ENCODE measurements around the gene TAP2. TPM values are rescaled to one million over a fixed set of nuclear protein-coding genes. Genes with fewer than 3 reads are reported as not detected.

TAP2 gene
- polyA plus RNA-seq (2013, experiment 1 of 2): 5.4 TPM
- 6.5 TPM for polyA plus RNA-seq (2013, experiment 2 of 2)

DNA sequence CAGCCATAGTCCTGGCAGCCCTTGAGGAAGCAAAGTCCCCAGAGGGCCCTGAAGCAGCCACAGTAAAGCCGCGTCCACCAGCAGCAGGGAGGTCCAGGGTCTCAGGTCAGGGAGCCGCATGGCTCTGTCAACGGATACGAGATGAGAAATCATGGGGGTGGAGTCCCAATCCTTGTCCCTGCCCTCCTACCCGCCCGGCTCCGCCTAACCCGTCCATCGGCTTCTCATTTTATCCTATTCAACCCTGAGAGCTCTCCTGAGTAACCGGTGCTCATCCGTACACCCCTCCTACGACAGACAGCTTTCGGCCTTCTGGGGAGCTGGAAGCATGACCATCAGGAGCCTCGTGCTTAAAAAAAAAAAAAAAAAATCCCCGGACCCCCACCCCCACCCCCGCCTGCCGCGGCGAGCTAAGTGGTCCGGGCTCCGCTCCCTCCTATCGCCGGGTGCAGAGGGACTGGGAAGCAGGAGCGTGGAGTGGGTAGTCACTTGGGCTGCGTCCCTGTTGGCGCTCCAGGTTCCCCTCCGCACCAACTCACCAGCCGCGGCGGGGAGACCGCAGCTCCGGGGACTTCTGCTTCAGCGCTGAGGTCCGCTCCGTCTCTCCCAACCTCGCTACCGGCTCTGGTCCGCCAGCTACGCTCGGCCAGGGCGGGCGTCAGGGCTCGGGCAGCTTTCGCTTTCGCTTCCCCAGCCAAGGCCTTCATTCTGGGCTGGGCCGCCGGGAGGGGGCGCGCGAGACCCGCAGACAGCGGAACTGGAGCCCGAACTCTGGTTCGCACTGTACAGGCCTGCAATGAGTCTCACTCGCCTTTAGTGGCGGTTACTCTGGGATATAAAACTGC lies at the start of gene TAP2:
TSS of gene TAP2 (minus strand) at position 626 of the 845 bp plus-strand sequence. CDS start at position 120, 506 bp downstream.
- H3K9ac ChIP-seq (ENCODE audit: low read length): peak within 1 kb of the TSS; percentile 77
- H4K5ac ChIP-seq (ENCODE audit: low read length): no peak within 1 kb of the TSS
- H3K56ac ChIP-seq (ENCODE audit: low read length): peak within 1 kb of the TSS; percentile 94
- peak within 1 kb of the TSS; percentile 65 for H3K4me3 ChIP-seq (ENCODE audit: low read length)
- no peaks in the 10 kb centered on the region for H3K79me2 ChIP-seq (ENCODE audit: control insufficient read depth, insufficient read depth, low read length)
- no peaks in the 10 kb centered on the region for H3K4me1 ChIP-seq (ENCODE audit: control insufficient read depth, low read depth, low read length)
- peak within 1 kb of the TSS; percentile 74 for H3K4ac ChIP-seq (ENCODE audit: low read depth, low read length)
- H2AK5ac ChIP-seq (ENCODE audit: low read length): no peak within 1 kb of the TSS
- peak; percentile 92 for DNase-seq
- H3K27me3 ChIP-seq (ENCODE audit: insufficient read depth, low read length, poor library complexity): peaks cover 2% of the 10 kb centered on the region
- H3K36me3 ChIP-seq (ENCODE audit: control insufficient read depth, insufficient read depth, low read length): no peaks in the 10 kb centered on the region
- no peak within 1 kb of the TSS for H3K27ac ChIP-seq (ENCODE audit: low read depth, low read length)
- no CpG with 5 or more reads among the region's 57 CpGs for WGBS (ENCODE audit: extremely low coverage, insufficient coverage, low lambda C conversion rate)
- H3K79me1 ChIP-seq (ENCODE audit: low read length): no peaks in the 10 kb centered on the region
- no peak within 1 kb of the TSS for H2BK5ac ChIP-seq (ENCODE audit: low read length)
- H2BK120ac ChIP-seq (ENCODE audit: low read depth, low read length): no peak within 1 kb of the TSS
- no peak within 1 kb of the TSS for H3K18ac ChIP-seq (ENCODE audit: low read length)
- no peak within 1 kb of the TSS for H4K8ac ChIP-seq (ENCODE audit: low read depth, low read length)
- peak within 1 kb of the TSS; percentile 58 for H3K4me2 ChIP-seq (ENCODE audit: low read length)
- peak within 1 kb of the TSS; percentile 18 for H3K23ac ChIP-seq (ENCODE audit: low read length)
- no peak within 1 kb of the TSS for H2BK15ac ChIP-seq (replicated peaks; ENCODE audit: low read depth)

DNA sequence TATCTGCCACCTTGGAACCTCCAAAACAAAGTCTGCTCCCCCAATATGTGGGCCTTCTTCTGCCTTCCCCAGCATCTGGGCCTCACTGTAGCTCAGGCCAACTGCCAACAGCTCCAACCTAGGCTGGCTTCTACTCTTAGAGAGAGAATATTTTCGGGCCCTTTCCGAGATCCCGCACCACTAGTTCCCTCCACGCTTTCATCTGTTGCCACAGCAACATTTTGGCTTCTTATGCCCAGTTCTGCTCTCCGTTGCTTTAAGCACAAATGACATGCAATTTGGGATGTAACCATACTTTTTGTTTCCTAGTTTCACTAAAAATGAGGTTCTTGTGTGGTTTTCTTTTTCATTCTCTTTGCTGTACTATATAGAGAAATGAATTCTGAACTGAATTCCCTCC lies 49.1 kb upstream of the TAP2 start:
- no peak overlapping the region for H2AK5ac ChIP-seq (ENCODE audit: low read length)
- H3K4ac ChIP-seq (ENCODE audit: low read depth, low read length): no peak overlapping the region
- no peaks in the 10 kb centered on the region for H3K36me3 ChIP-seq (ENCODE audit: control insufficient read depth, insufficient read depth, low read length)
- no CpG with 5 or more reads among the region's 5 CpGs for WGBS (ENCODE audit: extremely low coverage, insufficient coverage, low lambda C conversion rate)
- H3K23ac ChIP-seq (ENCODE audit: low read length): no peak overlapping the region
- H4K8ac ChIP-seq (ENCODE audit: low read depth, low read length): no peak overlapping the region
- no peaks in the 10 kb centered on the region for H3K4me1 ChIP-seq (ENCODE audit: control insufficient read depth, low read depth, low read length)
- no peak overlapping the region for H3K27ac ChIP-seq (ENCODE audit: low read depth, low read length)
- no peak overlapping the region for H4K5ac ChIP-seq (ENCODE audit: low read length)
- no peak overlapping the region for H3K4me2 ChIP-seq (ENCODE audit: low read length)
- no peak overlapping the region for H2BK15ac ChIP-seq (replicated peaks; ENCODE audit: low read depth)
- H3K27me3 ChIP-seq (ENCODE audit: insufficient read depth, low read length, poor library complexity): no peaks in the 10 kb centered on the region
- no peak for DNase-seq
- H3K9ac ChIP-seq (ENCODE audit: low read length): no peak overlapping the region
- H3K4me3 ChIP-seq (ENCODE audit: low read length): no peak overlapping the region
- no peaks in the 10 kb centered on the region for H3K79me1 ChIP-seq (ENCODE audit: low read length)
- H3K56ac ChIP-seq (ENCODE audit: low read length): no peak overlapping the region
- no peak overlapping the region for H2BK5ac ChIP-seq (ENCODE audit: low read length)
- H2BK120ac ChIP-seq (ENCODE audit: low read depth, low read length): no peak overlapping the region
- H3K79me2 ChIP-seq (ENCODE audit: control insufficient read depth, insufficient read depth, low read length): no peaks in the 10 kb centered on the region
- H3K18ac ChIP-seq (ENCODE audit: low read length): no peak overlapping the region

DNA sequence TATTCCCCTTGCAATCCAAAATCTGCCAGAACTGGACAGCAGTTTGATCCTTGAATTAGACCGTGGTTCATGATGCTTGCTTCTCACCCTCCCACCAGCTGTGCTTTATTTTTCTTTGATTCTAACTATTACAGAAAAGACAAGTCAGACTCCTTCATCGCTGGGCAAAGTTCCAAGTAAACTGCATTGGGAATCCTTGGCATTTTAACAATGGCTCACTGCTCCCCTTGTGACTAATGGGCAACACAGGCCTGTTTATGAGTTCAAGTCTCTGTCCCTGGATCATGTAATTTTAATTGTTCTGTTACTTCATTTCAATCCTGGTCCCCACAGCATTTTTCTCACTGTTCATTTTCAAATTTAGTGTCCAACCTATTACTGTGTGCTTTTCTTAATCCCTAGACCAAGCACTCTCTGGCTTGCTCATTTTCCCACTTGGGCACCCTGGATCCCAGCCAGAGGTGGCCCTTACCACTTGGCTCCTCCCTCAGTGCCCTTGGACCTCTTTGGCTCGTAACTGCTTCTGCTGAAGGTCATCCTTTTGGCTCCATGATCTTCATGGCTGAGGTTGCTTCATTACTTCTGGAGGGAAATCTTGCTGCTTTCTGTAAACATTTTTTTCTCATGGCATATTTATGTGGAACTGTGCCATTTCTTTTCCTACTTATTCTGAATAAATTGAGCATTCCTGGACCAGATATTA lies 48.3 kb upstream of the TAP2 start:
- no peaks in the 10 kb centered on the region for H3K36me3 ChIP-seq (ENCODE audit: control insufficient read depth, insufficient read depth, low read length)
- H3K4me3 ChIP-seq (ENCODE audit: low read length): no peak overlapping the region
- H3K18ac ChIP-seq (ENCODE audit: low read length): no peak overlapping the region
- H3K4me1 ChIP-seq (ENCODE audit: control insufficient read depth, low read depth, low read length): no peaks in the 10 kb centered on the region
- no peak overlapping the region for H4K8ac ChIP-seq (ENCODE audit: low read depth, low read length)
- DNase-seq: no peak
- H3K4me2 ChIP-seq (ENCODE audit: low read length): no peak overlapping the region
- no peaks in the 10 kb centered on the region for H3K79me2 ChIP-seq (ENCODE audit: control insufficient read depth, insufficient read depth, low read length)
- H3K56ac ChIP-seq (ENCODE audit: low read length): no peak overlapping the region
- no peaks in the 10 kb centered on the region for H3K79me1 ChIP-seq (ENCODE audit: low read length)
- H2BK5ac ChIP-seq (ENCODE audit: low read length): no peak overlapping the region
- H2BK120ac ChIP-seq (ENCODE audit: low read depth, low read length): no peak overlapping the region
- H3K9ac ChIP-seq (ENCODE audit: low read length): no peak overlapping the region
- no CpG with 5 or more reads among the region's 3 CpGs for WGBS (ENCODE audit: extremely low coverage, insufficient coverage, low lambda C conversion rate)
- H2AK5ac ChIP-seq (ENCODE audit: low read length): no peak overlapping the region
- H2BK15ac ChIP-seq (replicated peaks; ENCODE audit: low read depth): no peak overlapping the region
- no peak overlapping the region for H3K27ac ChIP-seq (ENCODE audit: low read depth, low read length)
- no peak overlapping the region for H4K5ac ChIP-seq (ENCODE audit: low read length)
- no peak overlapping the region for H3K23ac ChIP-seq (ENCODE audit: low read length)
- H3K4ac ChIP-seq (ENCODE audit: low read depth, low read length): no peak overlapping the region
- H3K27me3 ChIP-seq (ENCODE audit: insufficient read depth, low read length, poor library complexity): no peaks in the 10 kb centered on the region

DNA sequence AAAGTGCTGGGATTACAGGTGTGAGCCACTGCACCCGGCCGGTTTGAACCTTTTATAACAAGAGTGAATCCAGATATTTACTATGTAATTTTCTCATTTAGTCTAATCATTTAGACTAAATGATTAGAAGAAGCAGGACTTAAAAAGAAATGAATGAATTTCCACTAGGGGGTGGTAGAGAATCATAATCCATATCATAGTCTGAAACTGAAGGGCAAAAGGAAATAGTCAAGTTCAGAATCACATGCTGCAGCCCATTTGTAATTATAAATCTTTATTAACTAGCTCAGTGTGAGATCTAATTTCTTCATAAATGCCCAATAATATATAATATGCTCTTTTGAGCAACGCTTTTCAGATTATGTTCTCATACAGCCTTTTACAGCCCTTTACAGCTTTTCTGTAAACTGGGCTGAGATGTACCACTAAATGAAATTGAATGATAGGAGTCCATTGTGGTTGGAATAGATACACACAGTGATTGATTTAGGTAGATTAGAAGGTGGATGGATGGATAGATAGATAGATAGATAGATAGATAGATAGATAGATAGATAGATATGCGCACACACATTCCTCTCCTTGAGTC lies 47.3 kb upstream of the TAP2 start:
- H3K27ac ChIP-seq (ENCODE audit: low read depth, low read length): no peak overlapping the region
- no peak overlapping the region for H3K4ac ChIP-seq (ENCODE audit: low read depth, low read length)
- no CpG with 5 or more reads among the region's 4 CpGs for WGBS (ENCODE audit: extremely low coverage, insufficient coverage, low lambda C conversion rate)
- no peak overlapping the region for H4K8ac ChIP-seq (ENCODE audit: low read depth, low read length)
- no peak overlapping the region for H3K18ac ChIP-seq (ENCODE audit: low read length)
- no peaks in the 10 kb centered on the region for H3K4me1 ChIP-seq (ENCODE audit: control insufficient read depth, low read depth, low read length)
- H3K79me1 ChIP-seq (ENCODE audit: low read length): no peaks in the 10 kb centered on the region
- H3K23ac ChIP-seq (ENCODE audit: low read length): no peak overlapping the region
- H2BK15ac ChIP-seq (replicated peaks; ENCODE audit: low read depth): no peak overlapping the region
- no peak overlapping the region for H3K9ac ChIP-seq (ENCODE audit: low read length)
- H3K27me3 ChIP-seq (ENCODE audit: insufficient read depth, low read length, poor library complexity): no peaks in the 10 kb centered on the region
- H2BK120ac ChIP-seq (ENCODE audit: low read depth, low read length): no peak overlapping the region
- no peak overlapping the region for H4K5ac ChIP-seq (ENCODE audit: low read length)
- H2AK5ac ChIP-seq (ENCODE audit: low read length): no peak overlapping the region
- no peaks in the 10 kb centered on the region for H3K36me3 ChIP-seq (ENCODE audit: control insufficient read depth, insufficient read depth, low read length)
- H3K56ac ChIP-seq (ENCODE audit: low read length): no peak overlapping the region
- DNase-seq: peak; percentile 69
- no peaks in the 10 kb centered on the region for H3K79me2 ChIP-seq (ENCODE audit: control insufficient read depth, insufficient read depth, low read length)
- H3K4me3 ChIP-seq (ENCODE audit: low read length): no peak overlapping the region
- H3K4me2 ChIP-seq (ENCODE audit: low read length): no peak overlapping the region
- no peak overlapping the region for H2BK5ac ChIP-seq (ENCODE audit: low read length)

DNA sequence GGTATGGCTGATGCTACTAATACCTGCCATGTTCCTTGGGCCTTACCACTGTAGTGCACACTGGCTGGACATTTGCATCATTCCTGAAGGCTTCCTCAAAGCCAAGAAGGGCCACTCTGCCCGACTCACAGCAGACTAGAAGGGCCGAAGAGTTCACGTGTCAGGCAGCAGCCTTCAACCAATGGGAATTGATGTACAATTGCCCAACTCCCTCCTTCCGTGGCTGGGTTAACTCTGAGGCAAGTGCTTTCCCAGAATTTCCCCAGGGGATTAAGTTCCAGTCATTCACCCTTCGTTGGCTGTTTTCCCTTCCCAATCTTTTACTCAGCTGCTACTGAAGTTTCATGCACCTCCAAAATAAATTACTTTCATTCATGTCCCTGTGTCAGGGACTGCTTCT lies 45.2 kb upstream of the TAP2 start:
- DNase-seq: peak; percentile 8
- no peak overlapping the region for H3K18ac ChIP-seq (ENCODE audit: low read length)
- WGBS (ENCODE audit: extremely low coverage, insufficient coverage, low lambda C conversion rate): no CpG with 5 or more reads among the region's 5 CpGs
- H3K79me2 ChIP-seq (ENCODE audit: control insufficient read depth, insufficient read depth, low read length): no peaks in the 10 kb centered on the region
- H2BK120ac ChIP-seq (ENCODE audit: low read depth, low read length): no peak overlapping the region
- H3K4me1 ChIP-seq (ENCODE audit: control insufficient read depth, low read depth, low read length): no peaks in the 10 kb centered on the region
- no peak overlapping the region for H3K4me3 ChIP-seq (ENCODE audit: low read length)
- no peak overlapping the region for H4K8ac ChIP-seq (ENCODE audit: low read depth, low read length)
- H3K36me3 ChIP-seq (ENCODE audit: control insufficient read depth, insufficient read depth, low read length): no peaks in the 10 kb centered on the region
- no peak overlapping the region for H2AK5ac ChIP-seq (ENCODE audit: low read length)
- no peaks in the 10 kb centered on the region for H3K27me3 ChIP-seq (ENCODE audit: insufficient read depth, low read length, poor library complexity)
- H2BK5ac ChIP-seq (ENCODE audit: low read length): no peak overlapping the region
- no peak overlapping the region for H3K27ac ChIP-seq (ENCODE audit: low read depth, low read length)
- no peak overlapping the region for H4K5ac ChIP-seq (ENCODE audit: low read length)
- H2BK15ac ChIP-seq (replicated peaks; ENCODE audit: low read depth): no peak overlapping the region
- no peak overlapping the region for H3K4me2 ChIP-seq (ENCODE audit: low read length)
- H3K79me1 ChIP-seq (ENCODE audit: low read length): no peaks in the 10 kb centered on the region
- H3K4ac ChIP-seq (ENCODE audit: low read depth, low read length): no peak overlapping the region
- no peak overlapping the region for H3K56ac ChIP-seq (ENCODE audit: low read length)
- no peak overlapping the region for H3K23ac ChIP-seq (ENCODE audit: low read length)
- no peak overlapping the region for H3K9ac ChIP-seq (ENCODE audit: low read length)
